NCI-H1092 (cell line): ENCODE measurements around the gene RBM19.

Experiments
- DNase-seq: peaks from one replicate; lab custom pipeline; 2025; lab: John Stamatoyannopoulos, UW

Gene RBM19

DNA sequence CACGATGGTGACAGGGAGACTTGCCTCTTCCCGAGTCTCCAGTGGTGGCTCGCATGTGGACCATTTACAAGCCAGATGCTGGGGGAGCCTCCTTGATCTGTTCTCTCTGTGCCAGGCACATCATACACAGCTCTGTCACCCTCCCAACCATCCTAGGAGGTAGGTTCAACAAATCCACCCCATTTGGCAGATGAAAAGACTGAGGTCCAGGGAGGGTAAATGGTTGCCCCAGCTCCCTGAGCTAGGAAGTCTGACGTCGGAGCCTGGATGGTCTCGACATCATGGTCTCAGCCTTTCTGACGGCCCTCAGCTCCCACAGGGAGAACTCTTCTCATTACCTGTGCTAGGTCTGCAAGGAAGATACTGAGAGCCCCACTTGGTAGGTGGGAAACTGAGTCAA, 189.6 kb downstream of the RBM19 start:
- DNase-seq: no peak

DNA sequence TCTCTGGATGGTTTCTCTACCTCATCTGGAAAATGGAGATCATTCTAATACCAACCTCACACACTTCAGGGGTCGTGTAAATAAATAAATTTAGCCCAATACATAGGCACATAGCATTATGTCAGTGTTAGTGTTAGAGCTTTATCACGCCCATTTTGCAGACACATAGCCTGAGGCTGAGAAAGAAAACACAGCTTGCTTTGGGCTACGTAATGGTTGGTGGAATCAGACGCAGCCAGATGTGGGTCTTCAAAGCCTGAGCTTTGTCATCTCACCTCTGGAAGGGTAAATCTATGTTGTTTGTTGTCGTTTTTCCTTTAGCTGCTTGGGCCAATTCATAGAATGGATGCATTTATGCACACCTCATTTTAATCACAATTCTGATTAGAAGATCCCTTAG, 191.6 kb downstream of the RBM19 start:
- no peak for DNase-seq

GRCh38 chr12:113772505-113773030, 193.6 kb downstream of the RBM19 start:
- DNase-seq: no peak

GRCh38 chr12:113770389-113770865, 195.7 kb downstream of the RBM19 start:
- DNase-seq: no peak

GRCh38 chr12:113769305-113769704, 196.8 kb downstream of the RBM19 start:
- DNase-seq: no peak

DNA sequence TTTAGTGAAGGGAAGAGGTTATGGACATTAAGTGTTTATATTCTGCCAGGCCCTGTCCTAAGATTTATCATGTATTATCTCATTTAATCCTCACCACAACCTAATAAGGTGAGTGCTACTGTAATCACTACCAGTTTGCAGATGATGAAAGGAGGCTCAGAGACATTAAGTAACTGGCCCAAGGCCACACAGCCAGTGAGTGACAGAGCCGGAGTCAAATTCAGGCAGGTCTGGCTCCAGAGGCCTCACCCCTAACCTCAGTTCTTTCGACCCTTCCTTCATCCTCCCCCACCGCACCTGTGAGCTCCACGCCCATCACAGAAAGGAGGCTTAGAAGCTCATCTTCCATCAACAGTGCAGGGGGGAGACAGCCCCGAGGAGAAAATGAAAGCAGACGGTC, 197.3 kb downstream of the RBM19 start:
- DNase-seq: no peak

DNA sequence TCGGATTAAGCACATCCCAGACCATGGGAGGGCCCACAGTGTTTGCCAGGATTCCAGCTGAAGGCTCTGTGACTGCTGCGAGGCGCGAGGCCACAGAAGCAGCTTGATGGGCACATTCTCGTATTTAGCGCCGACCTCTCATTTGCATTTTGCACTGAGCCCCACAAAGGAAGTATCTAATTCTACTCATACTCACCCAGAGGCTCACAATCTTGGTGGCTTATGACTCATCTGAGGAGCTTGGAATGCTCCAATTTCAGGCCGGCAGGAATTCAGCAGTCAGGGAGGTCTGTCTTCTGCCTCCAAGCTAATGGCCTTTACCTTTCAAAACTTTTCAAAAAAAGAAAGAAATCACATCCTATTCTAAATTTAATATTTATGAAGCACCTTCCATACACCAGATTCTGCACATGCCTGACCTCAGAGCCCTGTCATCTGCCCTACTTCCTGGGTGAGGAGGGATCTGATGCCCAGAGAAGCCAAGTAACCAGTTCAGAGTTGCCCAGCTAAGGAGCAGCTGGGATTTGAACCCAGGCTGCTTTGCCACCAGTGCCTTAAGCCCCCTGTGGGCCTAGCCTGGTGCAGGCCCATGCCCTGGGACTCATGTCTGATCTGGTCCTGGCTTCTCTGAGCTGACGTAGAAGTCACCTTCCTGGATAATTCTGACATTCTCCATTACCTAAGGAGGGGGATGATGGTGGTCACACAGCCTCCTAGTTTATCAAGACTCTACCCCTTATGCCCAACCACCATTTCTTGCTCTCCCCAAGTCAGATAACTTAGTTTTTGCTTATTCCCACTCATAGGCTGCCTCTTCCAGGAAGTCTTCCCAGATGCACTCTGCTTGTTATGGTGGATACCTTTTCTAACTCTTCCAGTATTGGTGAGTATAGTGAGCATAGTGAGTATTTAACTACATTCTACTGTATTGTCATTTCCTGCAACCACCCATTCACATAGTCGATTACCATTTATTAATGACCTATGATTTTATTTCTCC, 198.9 kb downstream of the RBM19 start:
- DNase-seq: no peak
